ENCODE results near the gene SIGLEC7. TPM values are rescaled to one million over a fixed set of nuclear protein-coding genes. Genes with fewer than 3 reads are reported as not detected.

SIGLEC7 gene
- total RNA-seq, 1 donor: not detected

- Histone ChIP-seq H3K4me3 (ENCODE audit: insufficient read depth, low read length) (no peak overlapping the region), H3K79me2 (ENCODE audit: insufficient read depth, low read length) (no peaks in the 10 kb centered on the region)
Observed at GRCh38 chr19:51157265-51157664, 15.2 kb downstream of the SIGLEC7 start.

GRCh38 chr19:51158474-51159129 lies 16.5 kb downstream of the SIGLEC7 start:
- H3K79me2 ChIP-seq (ENCODE audit: insufficient read depth, low read length): no peaks in the 10 kb centered on the region
- H4K20me1 ChIP-seq (ENCODE audit: insufficient read depth, low read length): no peaks in the 10 kb centered on the region
- no peak for DNase-seq (ENCODE audit: insufficient read length, low spot score, missing footprints)

More at GRCh38 chr19:51157265-51157664, 15.2 kb downstream of the SIGLEC7 start:
- Histone ChIP-seq H2AFZ (ENCODE audit: low read length) (no peak overlapping the region), H3K27me3 (ENCODE audit: insufficient read depth, low read length) (peaks cover 17% of the 10 kb centered on the region), H3K4me2 (ENCODE audit: insufficient read depth, low read length) (no peak overlapping the region), H3K27ac (ENCODE audit: low read depth, low read length) (no peak overlapping the region), H3K9me3 (ENCODE audit: low read depth, low read length) (no peaks in the 10 kb centered on the region), H3K36me3 (ENCODE audit: insufficient read depth, low read length) (no peaks in the 10 kb centered on the region), H4K20me1 (ENCODE audit: insufficient read depth, low read length) (no peaks in the 10 kb centered on the region), H3K4me1 (ENCODE audit: insufficient read depth, low read length) (no peaks in the 10 kb centered on the region)
- no peak for TF ChIP-seq CTCF (IDR thresholded peaks at IDR 0.05; ENCODE audit: extremely low read depth, low read depth, low read length)
- DNase-seq (ENCODE audit: insufficient read length, low spot score, missing footprints): no peak

GRCh38 chr19:51159656-51160055 lies 17.6 kb downstream of the SIGLEC7 start:
- Histone ChIP-seq H4K20me1 (ENCODE audit: insufficient read depth, low read length) (no peaks in the 10 kb centered on the region), H3K27me3 (ENCODE audit: insufficient read depth, low read length) (peaks cover 15% of the 10 kb centered on the region), H3K4me1 (ENCODE audit: insufficient read depth, low read length) (no peaks in the 10 kb centered on the region), H3K4me2 (ENCODE audit: insufficient read depth, low read length) (no peak overlapping the region), H3K9me3 (ENCODE audit: low read depth, low read length) (no peaks in the 10 kb centered on the region), H3K36me3 (ENCODE audit: insufficient read depth, low read length) (no peaks in the 10 kb centered on the region), H3K79me2 (ENCODE audit: insufficient read depth, low read length) (no peaks in the 10 kb centered on the region), H2AFZ (ENCODE audit: low read length) (no peak overlapping the region), H3K27ac (ENCODE audit: low read depth, low read length) (no peak overlapping the region), H3K4me3 (ENCODE audit: insufficient read depth, low read length) (no peak overlapping the region)
- TF ChIP-seq CTCF (IDR thresholded peaks at IDR 0.05; ENCODE audit: extremely low read depth, low read depth, low read length): no peak
- no peak for DNase-seq (ENCODE audit: insufficient read length, low spot score, missing footprints)

More at GRCh38 chr19:51158474-51159129, 16.5 kb downstream of the SIGLEC7 start:
- H3K9me3 ChIP-seq (ENCODE audit: low read depth, low read length): no peaks in the 10 kb centered on the region
- H3K4me2 ChIP-seq (ENCODE audit: insufficient read depth, low read length): no peak overlapping the region
- H3K27me3 ChIP-seq (ENCODE audit: insufficient read depth, low read length): peaks cover 17% of the 10 kb centered on the region
- H3K4me1 ChIP-seq (ENCODE audit: insufficient read depth, low read length): no peaks in the 10 kb centered on the region
- TF ChIP-seq CTCF (IDR thresholded peaks at IDR 0.05; ENCODE audit: extremely low read depth, low read depth, low read length): peak; percentile 74
- H3K27ac ChIP-seq (ENCODE audit: low read depth, low read length): no peak overlapping the region
- no peak overlapping the region for H2AFZ ChIP-seq (ENCODE audit: low read length)
- no peak overlapping the region for H3K4me3 ChIP-seq (ENCODE audit: insufficient read depth, low read length)
- no peaks in the 10 kb centered on the region for H3K36me3 ChIP-seq (ENCODE audit: insufficient read depth, low read length)

- Histone ChIP-seq H3K27me3 (ENCODE audit: insufficient read depth, low read length) (peaks cover 21% of the 10 kb centered on the region), H3K4me2 (ENCODE audit: insufficient read depth, low read length) (no peak overlapping the region), H3K36me3 (ENCODE audit: insufficient read depth, low read length) (no peaks in the 10 kb centered on the region), H4K20me1 (ENCODE audit: insufficient read depth, low read length) (no peaks in the 10 kb centered on the region), H3K79me2 (ENCODE audit: insufficient read depth, low read length) (no peaks in the 10 kb centered on the region), H3K4me3 (ENCODE audit: insufficient read depth, low read length) (no peak overlapping the region), H3K4me1 (ENCODE audit: insufficient read depth, low read length) (no peaks in the 10 kb centered on the region), H3K9me3 (ENCODE audit: low read depth, low read length) (no peaks in the 10 kb centered on the region), H2AFZ (ENCODE audit: low read length) (no peak overlapping the region), H3K27ac (ENCODE audit: low read depth, low read length) (no peak overlapping the region)
- DNase-seq (ENCODE audit: insufficient read length, low spot score, missing footprints): no peak
- TF ChIP-seq CTCF (IDR thresholded peaks at IDR 0.05; ENCODE audit: extremely low read depth, low read depth, low read length): no peak
Observed at GRCh38 chr19:51161266-51161665, 19.2 kb downstream of the SIGLEC7 start.

Data from osteoblast (primary cell).